HG03095 (cell line): ENCODE data around the gene GABRE.

Experiments used
- ATAC-seq: cut with Tn5 transposase; IDR thresholded peaks from one replicate; pipeline ENCODE4 v1.9.1; 2021; ENCODE audit warnings: moderate library complexity; ENCODE audit not compliant: unreplicated experiment

The GABRE gene, protein sequence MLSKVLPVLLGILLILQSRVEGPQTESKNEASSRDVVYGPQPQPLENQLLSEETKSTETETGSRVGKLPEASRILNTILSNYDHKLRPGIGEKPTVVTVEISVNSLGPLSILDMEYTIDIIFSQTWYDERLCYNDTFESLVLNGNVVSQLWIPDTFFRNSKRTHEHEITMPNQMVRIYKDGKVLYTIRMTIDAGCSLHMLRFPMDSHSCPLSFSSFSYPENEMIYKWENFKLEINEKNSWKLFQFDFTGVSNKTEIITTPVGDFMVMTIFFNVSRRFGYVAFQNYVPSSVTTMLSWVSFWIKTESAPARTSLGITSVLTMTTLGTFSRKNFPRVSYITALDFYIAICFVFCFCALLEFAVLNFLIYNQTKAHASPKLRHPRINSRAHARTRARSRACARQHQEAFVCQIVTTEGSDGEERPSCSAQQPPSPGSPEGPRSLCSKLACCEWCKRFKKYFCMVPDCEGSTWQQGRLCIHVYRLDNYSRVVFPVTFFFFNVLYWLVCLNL

DNA sequence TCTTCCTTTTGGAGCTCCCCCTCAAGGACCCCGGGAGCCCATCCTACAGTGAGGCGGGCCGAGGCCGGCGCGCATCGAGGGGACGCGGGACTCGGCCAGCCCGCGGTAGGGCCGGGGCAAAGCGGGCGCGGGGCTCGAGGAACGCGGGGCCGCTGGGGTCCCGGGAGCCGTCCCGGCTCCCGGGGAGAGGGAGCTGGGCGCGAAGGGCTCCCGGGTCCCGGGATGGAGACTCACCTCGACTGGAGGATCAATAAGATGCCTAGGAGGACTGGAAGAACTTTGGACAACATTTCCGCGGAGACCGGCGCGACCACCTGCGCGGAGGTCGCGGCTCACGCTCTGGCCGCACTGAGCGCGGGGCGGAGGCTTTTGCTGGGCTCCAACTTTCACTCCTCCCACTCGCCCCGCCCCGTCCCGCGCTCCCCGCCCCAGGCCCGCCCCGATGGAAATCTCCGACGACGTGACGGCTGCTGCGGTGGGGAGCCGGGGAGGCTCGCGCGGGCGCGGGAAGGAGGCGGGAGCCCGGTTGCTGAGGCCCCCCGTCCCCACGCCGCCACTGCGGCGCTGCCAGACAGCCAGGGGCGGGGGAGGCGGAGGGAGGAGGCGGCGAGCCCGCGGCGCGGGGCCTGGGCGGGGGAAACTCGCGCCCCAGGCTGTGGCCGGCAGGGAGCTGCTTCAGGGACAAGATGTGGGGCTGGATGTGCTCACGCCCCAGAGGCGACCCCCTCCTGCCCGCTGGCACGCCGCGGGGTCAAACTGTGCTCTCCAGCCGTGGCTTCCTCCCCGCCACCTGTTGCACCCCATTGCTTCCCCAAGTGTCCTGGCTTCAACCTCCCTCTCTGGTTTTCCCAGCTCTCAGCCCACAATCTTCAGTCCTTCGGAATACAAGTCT is at the start of gene GABRE:
GABRE (minus strand) TSS at position 341 of the 892 bp plus-strand sequence; CDS start at position 290, 51 bp downstream.
- no peak for ATAC-seq

DNA sequence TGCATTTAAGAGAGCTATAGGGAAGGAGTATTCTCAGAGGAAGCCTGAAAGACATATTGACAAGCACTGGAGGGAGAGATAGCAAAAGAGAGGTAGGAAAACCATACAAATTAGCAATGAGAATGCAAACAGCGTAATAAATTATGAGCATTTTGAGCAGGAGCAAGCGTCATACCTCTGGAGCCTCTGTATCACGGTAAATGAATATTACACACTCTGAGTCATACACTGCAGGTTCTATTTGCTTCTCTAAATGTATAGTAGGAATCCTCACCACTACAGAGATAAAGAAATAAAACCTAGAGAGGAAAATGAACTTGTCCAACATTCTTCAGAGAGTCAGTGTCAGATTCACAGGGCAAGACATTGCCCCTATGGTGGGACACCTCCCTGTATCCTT is 46.4 kb upstream of the GABRE start:
- no peak for ATAC-seq

DNA sequence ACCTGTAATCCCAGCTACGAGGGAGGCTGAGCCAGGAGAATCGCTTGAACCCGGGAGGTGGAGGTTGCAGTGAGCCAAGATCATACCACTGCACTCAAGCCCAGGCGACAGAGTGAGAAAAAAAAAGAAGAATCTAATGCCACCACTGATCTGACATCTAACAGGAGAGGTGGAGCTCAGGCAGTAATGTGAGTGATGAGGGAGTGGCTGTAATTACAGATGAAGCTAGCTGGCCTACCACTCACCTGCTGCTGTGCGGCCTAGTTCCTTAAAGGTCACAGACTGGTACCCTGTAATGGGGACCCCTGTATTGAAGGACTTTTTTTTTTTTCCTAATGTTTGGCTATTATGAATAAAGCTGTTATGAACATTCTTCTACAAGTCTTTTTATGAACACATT is 25.3 kb upstream of the GABRE start:
- ATAC-seq: no peak

DNA sequence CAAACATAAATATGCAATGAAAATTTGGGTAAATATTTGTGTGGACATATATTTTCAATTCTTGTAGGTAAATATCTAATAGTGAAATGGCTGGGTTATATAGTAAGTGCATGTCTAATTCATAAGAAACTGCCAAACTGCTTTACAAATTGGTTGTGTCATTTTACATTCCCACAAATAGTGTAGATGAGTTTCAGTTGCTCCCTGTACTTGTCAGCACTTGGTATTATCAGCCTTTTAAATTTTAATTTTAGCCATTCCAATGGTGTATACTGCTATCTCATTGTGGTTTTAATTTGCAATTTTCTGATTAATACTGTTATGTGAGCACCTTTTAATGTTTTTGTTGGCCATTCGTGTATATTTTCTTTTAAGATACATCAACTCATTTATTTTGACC is 23.1 kb upstream of the GABRE start:
- ATAC-seq: no peak

DNA sequence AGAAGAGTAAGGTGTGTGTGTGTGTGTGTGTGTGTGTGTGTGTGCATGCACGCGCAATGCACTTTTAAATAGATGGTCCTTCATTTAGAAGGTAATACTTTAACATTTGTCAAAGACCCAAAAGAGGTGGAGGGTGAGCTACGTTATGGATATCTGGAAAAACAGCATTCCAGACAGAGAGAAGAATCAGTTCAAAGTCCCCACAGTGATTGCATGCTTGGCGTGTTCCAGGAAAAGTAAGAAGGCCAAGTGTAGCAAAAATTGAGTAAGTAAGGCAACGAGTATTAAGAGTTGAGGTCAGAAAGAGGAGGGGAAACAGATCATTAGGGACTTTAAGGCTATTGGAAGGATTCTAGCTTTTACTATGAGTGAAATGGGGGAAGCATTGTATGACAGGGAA is 21.9 kb upstream of the GABRE start:
- no peak for ATAC-seq

DNA sequence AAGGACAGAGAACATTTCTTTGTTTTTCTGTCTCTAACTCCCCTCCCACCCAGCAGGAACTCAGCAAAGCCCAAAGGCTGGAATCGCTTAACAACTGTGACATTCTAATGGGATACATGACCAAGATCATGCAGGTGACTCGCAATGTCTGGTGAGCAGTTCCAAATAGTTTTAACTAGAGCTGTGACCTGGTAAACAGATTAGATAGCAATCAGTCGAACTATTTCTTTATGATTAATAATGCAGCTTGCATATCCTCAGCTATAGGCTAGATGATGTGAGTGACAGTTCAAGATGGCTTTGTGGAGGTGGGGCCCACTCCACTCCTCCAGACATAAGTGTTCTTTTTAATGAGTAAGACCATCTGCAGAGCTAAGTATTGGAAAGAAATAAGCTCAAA is 20.0 kb upstream of the GABRE start:
- no peak for ATAC-seq

DNA sequence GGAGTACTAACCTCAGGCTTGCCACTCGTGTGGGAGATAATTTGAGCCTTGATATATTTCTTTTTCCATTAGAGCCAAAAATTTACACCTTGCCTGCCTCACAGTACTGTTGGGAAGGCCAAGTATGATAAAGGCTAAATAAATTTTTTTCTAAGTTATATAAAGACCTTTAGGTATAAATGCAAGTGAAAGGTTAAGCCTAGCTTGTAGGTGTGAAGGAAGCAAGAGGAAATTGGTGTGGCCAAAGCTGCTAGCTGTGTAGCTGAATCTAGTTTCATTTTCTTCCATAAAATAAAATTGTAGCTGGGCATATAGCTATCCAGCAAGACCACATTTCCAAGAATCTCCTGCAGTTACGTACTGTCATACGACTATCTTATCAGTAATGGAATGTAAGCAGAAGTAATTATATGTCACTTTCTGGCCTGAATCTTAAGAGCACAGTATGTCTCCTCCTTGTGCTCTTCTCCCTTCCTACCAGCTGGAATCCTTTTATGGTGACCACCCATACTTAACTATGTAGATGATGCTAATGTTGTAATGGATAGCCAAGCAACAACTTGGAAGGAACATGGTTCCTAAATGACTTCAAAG is 14.3 kb upstream of the GABRE start:
- no peak for ATAC-seq

DNA sequence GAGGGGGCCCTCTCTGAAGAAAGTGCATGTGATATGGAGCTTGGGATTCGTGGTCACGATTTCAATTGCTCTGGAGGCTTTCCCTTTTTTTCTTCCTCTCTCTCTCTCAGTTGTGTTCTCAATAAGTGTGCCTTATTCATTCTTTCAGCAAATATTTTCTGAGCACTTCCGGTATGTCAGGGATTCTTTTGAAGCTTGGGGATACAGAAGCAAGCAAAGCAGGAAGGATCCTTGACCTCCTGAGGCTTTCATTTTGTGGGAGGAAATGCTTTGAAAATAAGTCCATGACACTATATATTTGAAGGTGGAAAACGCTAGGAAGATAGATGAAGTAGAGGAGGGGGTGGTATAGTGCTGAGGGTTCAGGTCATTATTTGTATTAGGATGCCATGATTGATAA is 12.6 kb upstream of the GABRE start:
- ATAC-seq: no peak

DNA sequence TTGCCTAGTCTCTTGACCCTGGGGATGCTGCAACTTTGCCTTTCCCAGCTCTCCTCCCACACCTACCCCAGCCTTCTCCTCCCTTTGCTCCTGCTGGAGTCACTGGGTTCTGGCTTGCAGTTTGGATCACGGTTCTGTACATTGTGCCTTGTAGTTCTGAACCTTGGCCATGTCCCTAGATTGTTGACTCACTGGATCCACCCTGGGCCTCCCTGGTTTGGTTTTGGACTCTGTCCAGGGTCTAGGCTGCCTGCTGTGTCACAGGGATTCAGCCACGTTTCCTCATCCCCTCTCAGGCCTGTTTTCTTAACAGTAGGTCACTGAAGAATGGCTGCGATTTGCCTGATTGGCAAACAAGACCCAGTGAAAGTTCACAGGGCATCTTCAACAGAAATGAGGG is 11.5 kb upstream of the GABRE start:
- ATAC-seq: no peak

DNA sequence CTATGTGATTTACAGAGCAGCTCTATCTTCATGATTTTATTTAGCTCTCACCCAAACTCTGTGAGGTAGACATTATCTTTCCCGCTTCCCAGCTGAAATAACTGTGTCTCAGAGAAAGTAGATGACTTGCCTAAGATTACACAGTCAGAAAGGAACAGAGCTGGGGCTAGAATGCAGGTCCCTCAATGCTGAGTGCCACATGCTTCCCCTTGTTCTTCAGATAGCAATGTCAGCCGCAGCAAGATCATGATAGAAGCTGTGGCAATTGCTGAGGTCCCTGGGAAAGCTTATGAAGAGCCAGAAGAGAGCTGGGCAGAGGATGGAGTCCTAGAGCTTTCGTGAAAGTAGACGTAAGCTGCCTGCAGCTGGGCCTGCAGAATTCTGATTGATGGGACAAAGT is 11.1 kb upstream of the GABRE start:
- ATAC-seq: no peak

DNA sequence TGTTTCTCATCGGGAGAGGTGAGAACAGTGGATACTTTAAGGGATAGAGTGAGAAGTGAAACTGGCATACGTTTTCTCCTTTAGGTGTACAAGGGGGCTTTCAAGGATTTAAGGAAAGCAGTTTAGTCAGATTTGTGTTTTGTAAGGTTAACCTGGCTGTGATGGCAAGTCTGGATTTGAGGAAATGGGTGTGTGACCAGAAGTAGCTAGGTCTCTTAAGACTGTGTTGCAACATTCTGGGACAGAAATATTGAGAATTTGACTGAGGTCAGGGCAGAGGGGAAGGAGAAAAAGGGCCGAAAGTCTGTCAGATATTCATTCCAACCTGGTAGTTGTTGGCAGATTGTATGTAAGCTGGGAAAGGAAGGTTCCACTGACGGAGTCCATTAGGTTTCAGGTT is 10.4 kb upstream of the GABRE start:
- no peak for ATAC-seq

DNA sequence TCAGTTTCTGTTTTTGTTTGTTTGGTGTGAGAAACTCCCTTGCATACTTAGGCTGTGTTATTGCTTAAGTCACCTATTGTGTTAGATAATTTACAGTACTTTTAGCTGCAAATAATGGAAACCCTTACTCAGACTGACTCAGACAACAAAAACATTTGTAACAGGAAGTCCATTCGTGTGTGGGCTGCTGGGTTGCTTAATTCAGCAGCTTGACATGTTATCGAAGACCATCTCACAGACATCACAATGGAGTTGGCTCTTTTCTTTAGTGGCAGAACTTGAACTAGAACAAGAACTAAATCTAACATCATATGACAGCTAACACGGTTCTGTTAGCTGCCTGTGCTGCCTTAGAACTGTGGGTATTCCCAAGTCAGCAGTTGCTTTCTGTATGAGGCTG is 9.9 kb upstream of the GABRE start:
- ATAC-seq: no peak

DNA sequence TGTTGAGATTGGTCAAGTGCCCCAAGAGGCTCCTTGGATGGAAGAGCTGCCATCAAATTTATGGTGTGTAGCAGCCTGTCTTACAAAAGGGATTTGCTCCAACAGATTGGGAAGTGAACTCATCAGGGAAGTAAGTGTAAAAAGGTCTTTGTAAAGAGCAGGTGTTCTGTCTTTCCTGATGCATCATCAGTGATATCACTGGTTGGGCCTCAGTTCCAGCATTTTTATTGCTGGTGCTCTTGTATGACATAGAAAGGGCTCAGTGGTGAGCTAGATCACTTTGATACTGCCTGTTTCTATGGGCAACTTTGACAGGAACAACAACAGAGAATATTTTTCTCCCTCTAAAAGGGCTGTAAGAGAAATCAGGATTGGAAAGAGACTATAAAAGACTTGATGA is 8.7 kb upstream of the GABRE start:
- no peak for ATAC-seq

DNA sequence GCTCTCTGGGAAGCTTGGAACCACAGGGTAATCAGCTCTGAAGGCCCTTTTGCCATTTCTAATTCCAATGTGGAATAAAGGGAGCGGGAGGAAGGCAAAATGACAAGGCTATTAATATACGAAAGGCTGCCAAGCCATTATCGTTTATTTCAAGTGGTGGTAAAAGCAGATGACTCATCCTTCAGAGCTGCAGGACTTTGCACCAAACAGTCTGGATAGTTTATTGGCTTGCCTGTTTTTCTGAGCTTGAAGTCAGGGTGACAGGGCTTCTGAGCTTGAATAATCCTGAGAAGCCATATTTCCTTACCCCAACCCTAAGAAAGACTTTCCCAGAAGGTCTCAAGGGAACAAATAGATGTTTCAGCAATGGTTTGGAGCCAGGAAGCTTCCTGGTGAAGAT is 7.7 kb upstream of the GABRE start:
- ATAC-seq: no peak

DNA sequence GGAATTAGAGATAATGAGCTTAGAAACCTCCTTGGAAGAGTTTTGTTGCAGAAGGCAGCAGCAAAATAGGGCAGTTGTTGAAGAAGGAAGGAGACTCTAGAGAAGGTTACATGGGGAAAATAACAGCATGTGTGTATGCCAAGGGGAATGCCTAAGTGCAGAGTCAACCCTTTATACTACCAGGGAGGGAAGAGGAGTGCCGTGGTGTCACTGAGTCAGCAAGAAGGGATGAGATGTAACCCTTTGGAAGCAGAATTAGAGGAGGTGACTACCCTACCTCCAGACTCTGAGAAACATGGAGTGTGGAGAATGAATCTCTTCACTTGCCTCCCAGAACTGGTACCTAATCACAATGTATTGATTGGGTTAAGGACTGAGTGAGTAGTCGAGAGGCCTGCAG is 6.7 kb upstream of the GABRE start:
- ATAC-seq: no peak

DNA sequence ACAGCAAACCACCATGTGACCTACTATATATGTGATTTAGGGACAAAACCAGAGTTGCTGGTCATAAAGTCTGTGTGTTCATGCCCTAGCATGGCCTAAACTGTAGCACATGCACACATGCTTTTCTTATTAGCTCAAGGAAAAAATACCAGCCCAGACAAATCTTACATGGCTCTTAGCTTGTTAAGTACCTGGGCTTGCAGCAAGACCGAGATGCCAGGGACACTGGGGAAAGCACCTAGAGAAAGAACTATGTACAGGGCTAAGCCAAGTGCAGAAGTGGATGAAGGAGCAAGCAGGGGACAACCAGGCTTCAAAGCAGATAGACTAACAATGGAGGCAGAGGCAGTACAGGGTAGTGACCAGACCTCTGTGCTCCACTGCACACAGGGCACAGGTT is 3.4 kb upstream of the GABRE start:
- ATAC-seq: no peak

DNA sequence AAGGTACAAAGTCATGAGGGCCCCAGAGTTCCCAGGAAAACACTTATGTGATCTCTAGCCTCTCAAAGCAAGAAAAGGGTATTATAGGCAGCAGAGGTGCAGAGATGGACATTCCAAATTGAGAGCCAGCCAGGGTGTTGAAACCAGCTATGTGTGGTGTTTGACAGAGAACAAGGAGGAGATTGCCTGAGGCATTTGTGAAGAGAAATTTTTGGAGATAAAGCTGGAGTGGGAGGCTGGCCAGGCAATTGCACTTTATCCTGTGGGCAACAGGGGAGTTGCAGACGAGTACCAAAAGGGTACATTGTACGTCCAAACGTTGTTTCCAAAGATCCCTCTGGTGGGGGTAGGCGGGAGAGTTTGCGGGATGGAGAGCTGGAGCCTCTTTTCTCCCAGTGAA is 2.5 kb upstream of the GABRE start:
- ATAC-seq: no peak

DNA sequence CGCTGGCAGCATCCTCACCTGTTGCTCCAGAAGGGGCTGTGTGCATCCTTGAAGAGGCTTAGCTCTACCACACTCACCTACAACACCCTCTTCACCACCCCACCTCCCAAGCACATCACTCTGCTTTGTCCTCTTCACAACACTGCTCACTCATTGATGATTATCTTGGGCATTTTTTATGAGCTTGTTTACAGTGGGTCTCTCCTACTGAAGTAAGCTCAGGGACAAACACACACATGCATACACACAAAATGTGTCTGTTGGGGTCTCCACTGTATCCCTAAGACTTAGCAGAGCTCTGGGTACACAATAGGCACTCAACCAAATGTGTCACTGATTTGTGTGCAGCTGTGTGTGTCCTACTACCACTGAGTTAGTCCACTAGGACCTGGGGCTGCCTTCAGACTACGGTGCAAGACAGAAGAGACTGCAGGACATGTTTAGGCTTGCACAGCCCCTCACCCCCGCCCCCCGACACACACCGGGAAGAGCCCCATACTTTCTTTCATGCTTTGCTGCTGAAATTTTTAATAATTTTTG is 1.3 kb upstream of the GABRE start:
- ATAC-seq: no peak

DNA sequence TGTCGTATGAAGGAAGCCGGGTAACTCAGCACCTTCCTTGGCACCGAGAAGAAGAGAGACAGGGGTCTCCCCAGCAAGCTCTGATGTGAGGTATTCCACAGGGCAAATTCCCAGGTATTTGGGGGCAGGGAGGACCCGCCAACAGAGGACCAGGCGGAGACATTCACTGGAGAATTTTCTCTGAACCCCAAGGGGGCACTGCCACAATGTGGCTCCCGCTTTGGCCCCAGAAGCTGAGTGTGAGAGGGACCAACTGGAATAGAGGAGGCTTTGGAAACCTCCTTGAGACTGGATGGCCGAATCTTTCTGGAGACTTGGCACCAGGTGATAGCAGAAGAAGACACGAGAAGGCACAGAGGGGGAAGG is 735 bp upstream of the GABRE start:
- ATAC-seq: no peak

DNA sequence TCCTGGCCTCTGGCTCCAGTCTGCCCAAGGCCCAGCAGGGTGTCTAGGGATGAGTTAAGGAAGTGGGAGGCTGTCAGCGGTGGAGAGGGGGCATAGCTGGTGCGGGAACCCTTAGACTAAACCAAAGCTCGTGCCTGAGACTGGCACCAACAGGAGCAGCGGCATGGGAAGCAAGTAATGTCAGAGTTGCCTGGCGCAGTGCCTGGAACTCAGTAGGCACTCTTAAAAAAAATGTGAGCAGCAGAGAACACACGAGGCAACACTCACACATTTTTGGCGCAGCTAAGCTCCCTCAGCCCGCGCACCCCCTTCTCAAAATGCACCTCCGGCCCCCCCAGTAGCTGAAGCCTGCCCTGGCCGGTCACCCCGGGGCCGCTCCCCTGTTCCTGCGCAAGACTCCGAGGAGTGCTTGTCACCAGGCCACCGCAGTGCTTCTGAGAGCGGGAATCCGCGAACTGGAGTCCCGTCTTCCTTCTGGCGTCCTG is 583 bp downstream of the GABRE start:
- no peak for ATAC-seq

DNA sequence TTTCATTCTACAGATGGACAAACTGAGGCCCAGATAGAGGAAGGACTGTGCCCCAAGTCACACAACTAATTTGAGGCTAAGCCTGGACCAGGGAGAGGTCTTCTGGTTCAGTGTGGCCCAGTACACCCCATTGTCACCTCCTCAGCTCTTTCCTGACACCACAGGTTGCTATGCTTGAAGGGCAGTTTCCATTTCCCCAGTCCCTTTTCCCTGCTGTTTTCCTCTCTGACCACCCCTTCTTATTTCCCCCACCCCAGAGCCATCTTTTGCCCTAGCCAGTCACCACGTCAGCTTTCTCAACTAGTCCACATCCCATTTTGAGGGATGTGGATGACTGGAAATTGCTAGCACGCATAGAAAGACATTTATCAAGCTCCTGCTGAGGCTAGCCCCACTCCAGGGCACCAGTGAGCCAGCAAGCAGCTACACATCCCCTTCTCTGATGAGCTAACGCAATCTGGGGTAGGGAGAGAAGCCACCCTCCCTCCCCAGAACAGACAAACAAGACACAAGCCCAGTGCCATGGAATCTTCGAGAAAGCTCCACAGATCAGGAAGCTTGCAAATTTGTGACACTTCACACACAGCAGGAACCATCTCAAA is 1.3 kb downstream of the GABRE start:
- no peak for ATAC-seq
